NOMO-1 treated with dmso at 0.1 percent for 144 hours (cell line): ENCODE measurements around the gene CITED2.
A peak's percentile ranks its signal among the peaks of the same experiment; 100 is the strongest.
"Not testable (repeated sequence)": the region's sequence is repeated elsewhere in the genome, so short reads cannot be mapped to it uniquely, and the experiment has no call there.

Experiments used
- DNase-seq: peaks from one replicate; lab custom pipeline; 2025; ENCODE audit not compliant: unreplicated experiment; lab: John Stamatoyannopoulos, UW

CITED2 gene, protein sequence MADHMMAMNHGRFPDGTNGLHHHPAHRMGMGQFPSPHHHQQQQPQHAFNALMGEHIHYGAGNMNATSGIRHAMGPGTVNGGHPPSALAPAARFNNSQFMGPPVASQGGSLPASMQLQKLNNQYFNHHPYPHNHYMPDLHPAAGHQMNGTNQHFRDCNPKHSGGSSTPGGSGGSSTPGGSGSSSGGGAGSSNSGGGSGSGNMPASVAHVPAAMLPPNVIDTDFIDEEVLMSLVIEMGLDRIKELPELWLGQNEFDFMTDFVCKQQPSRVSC

DNA sequence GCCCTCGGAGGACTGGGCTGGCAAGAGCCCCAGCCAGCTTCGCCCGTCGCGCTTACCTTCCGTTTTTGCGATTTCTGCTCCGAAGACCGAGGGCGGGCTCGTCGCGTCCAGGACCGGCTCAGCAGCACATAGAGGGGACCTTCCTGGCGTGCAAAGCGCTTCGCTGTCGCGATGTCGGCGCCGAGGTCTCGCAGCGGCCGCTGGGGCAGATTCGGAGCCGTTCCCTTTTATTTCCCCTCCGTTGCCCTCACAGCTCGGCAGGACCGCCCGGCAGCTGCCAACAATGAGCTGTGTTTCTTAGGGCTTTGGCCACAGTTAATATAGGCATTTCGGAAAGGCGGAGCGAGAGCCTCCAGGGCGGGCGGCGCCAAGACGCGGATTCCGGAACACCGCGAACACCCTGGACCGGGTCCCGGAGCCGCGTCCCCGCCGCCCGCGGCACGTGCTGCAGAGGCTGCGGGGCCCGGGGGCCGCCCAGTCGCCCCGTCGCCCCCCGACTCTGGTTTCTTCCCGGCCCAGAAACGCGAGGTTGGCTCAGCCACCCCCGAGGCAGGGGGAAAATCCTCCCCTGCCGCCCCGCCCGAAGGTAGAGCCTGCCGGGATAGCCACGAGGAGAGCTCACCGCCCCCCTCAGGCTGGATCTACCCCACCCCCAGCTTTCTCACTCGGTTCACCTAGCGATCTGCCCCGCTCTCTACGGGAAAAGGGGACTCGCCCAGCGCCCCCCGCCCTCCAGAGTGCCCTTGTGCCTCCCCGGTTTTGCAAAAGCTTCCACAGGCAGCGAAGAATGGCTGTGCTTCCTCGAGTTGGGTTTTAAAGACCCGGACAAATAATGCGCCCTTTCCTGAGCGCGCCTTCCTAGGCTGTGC is at the start of gene CITED2:
CITED2 (minus strand) TSS at position 292 of the 869 bp plus-strand sequence. CDS start 704 bp downstream, outside the sequence.
- peak; percentile 88 for DNase-seq

DNA sequence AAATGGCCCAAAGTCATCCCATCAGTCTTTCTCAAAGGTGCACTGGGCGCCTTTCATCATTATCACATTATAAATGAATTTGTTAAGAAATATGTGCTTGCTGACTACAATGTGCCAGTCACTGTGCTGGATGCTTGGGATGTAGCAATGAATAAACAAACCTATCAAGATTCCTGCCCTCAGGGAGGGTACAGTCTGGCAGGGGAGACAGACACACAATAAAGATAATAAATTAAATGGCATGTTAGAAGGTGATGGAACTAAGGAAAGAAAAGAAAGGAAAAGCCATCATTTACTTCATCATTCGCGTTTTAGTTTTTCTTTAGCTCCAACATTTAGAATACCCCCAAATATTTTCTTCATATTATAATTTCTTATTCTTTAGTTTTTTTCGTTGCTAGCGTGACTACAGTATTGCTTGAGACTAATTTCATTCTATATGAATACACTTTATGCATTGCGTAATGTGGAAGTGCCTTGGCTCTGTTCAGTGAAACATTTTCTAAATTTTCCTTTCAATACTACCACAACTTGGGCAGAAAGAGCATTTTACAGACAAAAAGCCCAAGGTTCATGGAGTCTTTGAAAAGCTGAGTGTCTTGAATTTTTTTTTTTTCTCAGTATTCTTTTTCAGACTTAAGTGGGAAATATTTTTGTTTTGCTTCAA is 48.7 kb upstream of the CITED2 start:
- DNase-seq: no peak

DNA sequence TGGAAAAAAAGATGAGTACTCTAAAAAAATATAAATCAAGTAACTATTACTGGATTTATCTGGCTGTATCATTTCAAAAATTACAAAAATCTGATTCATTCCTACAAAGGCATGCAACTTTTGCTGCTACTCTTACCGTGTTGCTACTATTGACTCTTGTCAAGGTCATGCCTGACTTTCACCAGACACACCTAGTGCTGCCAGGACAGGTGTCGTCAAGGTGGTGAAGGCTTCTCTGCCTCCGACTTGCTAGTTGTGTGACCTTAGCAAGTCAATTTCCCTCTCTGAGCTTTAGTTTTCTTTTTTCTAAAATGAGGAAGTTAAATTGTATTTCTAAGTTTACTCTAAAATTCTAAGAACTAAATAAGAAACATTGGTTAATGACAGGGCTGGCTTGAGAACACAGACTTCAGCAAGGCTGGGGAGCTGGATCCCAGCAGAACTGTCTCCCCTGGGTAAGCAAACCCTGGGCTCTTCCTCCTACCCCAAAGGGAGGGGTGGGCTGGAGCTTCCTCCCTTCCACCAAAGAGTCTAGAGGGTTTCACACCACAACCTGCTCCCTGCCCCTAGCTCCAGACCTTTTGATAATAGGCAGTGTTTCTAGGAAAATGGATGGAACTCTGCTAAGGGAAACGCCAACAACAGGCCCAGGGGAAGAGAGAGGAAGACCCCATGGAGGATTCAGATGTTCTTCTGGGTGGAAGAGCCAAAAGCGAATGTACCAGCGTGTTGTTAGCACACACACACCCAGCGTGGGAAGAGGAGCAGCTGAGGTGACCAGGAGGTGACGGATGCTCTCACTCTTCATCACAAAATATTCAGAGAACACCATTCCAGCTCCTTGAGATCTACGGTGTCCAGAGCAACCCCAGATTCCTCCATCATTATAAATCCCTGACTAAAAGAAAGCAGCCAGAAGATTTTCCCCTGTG is 47.9 kb upstream of the CITED2 start:
- DNase-seq: no peak

DNA sequence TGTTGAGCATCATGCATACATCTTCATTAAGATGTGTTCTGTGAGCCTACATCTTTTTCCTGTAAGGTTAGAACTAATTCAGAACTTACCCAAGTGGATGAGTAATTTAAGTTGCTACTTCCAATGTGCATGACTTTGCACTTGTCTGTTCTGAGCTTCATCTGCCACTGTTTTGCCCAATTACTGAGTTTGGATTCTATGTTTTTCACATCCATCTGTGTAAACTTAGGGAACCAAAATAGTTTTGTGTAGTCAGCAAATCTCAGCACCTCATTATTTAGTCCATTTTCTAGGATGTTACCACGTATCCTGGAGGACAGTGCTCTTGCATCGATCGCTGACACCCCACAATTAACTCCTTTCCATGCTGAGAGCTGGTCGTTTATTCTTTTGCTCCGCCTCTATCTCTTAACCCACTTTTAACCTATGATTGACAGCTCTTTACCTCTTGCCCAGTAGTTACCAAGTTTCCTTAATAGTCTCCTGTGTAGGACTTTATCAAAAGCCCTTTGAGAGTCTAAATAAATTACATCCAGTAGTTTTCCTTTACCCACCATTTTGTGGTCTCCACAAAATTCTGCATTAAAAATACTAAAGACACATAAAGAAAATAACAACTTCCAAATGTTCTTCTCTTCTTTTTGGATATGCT is 44.2 kb upstream of the CITED2 start:
- DNase-seq: no peak

DNA sequence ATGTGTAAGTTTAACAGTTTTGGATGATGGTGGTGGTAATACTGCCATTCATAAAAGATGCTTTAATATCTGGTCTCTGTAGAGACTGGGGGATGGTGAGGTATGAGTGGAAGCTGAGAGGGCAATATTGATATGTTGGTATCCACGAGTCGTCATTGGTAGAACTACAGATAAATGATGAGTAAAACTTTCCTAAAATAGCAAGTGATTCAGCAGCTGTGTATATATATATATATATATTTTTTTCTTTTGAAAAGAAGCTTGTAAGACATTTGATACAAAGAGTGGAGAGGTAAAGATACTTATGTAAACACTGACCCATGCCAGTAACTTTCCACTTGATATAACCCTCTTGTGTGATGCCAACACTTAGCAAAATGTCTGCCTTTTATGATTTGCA is 41.7 kb upstream of the CITED2 start:
- no peak for DNase-seq

DNA sequence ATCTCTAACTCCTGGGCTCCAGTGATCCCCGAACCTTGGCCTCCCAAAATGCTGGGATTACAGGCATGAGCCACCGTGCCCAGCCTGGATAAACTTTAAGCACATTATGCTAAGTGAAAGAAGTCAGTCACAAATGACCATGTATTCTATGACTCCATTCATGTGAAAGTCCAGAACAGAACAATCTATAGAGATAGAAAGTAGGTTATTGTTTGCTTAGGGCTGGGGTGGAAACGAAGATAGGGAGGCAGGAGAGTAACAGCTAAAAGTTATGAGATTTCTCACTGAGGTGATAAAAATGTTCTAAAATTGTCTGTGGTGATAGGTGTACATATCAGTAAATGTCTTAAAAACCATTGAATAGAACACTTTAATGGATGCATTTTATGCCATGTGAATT is 40.9 kb upstream of the CITED2 start:
- no peak for DNase-seq

DNA sequence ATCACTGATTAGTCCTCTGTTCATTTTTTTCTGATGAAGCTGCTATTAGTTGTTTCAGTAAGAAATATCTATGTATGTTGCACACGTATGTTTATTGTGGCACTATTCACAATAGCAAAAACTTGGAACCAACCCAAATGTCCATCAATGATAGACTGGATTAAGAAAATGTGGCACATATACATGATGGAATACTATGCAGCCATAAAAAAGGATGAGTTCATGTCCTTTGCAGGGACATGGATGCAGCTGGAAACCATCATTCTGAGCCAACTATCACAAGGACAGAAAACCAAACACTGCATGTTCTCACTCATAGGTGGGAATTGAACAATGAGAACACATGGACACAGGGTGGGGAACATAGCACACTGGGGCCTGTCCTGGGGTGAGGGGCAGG is 37.7 kb upstream of the CITED2 start:
- not testable (repeated sequence) for DNase-seq

DNA sequence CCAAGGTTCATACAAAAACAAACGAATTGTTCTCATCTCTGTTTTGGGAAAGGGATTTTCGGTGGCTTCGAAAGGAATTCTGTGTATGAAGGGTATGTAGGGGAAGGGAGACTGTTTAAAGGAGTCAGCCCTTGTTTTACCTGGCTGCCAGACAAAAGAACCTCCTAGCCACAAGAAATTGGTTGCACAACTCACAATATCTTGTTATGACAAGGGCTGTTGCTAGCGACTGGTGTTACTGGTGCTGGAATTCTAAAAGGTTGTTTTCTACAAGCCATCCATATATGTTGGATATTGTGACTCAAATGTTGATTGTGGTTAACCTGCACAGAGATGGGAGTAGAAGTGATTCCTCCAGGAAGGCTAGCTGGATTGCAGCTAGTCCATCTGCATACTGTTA is 34.6 kb upstream of the CITED2 start:
- no peak for DNase-seq

DNA sequence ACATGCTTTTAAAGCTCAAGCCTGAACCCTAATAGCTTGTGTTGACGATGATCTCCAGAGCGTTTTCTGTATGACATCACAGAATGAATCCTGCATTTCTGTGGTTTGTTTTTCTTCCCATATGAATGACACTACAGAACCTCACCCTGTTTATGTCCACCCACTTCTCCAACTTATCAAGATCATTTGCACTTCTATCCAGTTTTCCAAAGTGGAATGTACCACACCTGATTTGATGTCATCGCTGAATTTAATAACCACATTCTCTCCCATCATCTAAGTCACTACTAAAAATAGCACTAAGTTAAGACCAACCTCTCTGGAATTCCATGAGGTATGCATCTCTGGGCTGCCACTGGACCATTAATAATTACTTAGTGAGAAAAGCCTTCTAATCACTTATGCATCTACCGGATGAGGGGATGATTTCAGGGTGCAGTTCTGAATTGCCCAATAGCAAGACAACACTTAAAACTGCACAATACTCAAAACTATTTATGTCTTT is 33.3 kb upstream of the CITED2 start:
- DNase-seq: no peak

DNA sequence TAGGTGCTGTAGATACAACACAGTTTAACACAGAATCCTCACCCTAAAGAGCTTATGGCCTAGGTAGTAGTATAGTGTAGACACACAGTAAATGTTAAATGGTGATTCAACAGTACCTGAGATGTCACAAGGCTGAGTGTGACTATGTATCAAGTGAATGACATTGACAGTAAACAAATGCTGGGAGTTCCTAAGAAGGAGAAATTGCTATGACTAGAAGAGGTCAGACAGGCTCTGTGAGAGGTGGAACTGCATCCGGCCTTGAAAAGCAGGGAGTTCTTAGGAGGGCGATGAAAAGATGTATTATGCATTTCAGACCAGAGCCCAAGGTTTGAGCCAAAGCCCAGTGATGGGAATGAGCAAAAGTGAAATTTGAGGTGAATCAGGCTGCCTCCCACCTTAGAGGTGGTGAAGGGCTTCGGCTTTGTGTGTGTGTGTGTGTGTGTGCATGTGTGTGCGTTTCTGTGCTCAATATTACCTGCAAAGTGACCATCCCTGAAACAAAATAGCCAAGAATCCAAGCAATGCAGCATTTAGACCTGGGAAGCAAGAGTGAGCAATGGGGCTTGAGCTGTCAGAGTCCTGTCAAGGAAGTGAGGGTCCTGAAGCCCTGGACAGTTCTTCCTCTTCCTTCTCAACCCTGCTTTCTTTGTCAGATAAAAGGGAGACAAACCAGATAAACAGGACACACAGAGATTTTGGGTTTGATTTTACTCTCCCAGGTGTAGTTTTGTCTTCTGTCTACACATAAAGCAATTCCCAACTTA is 32.3 kb upstream of the CITED2 start:
- DNase-seq: no peak

DNA sequence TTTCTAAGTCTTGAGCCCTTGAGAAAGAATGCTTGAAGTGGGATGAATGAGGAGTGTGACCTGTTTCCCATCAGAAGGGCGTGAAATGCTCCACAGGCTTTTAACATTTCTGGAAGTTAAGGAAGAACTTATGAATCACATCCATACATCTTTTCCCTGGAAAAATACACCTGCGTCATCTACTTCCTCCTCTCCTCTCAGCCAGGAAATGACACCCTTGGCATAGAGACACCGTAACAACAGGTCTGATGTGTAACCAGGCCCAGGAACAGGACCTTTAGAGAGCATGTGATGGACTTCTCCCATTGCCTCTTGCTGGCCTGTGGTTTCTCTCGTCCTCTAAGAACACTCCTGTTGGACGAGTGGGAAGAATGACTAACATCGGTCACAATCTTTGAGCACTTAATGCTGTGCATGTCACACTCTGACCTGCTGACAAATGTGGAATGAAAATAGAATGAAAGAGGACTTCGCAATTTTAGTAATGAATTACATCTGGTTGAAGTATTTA is 28.5 kb upstream of the CITED2 start:
- DNase-seq: no peak

DNA sequence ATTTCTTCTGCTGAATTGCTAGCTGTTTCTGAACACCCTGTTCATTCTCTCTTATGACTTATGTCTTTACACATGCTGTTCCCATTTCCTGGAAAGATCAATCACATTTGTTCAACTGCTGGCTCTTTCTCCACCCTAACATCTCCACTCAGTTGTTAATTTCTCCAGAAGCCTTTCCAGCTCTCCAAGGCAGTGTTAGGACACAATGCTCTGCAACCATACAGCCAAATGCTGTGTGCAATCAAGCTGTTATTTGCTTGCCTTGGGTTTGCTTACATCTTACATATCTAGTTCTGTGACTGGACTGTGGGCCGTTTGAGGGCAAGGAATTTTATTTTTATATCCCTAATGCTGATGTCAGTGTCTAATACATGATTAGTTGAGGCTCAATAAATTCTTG is 24.2 kb upstream of the CITED2 start:
- no peak for DNase-seq

DNA sequence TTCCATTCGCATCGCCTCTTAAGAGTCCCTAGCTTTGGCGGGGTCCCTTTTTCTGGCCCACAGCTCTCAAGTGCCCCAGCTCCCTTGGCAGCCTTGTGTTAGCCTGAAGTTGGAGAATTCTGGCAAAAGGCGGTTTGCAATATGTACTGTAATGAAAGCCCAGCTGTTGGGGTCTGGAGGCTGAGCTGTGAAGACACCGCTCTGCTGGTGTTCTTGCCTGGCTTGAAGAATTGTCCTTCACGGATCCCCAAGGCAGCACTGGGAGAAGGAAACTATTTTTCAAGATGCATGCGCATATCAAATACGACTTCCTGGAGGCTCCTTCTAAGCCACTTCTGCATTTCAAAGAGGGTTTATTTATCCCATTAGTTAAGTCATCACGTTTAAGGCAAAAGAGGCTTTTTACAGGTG is 21.4 kb upstream of the CITED2 start:
- no peak for DNase-seq

DNA sequence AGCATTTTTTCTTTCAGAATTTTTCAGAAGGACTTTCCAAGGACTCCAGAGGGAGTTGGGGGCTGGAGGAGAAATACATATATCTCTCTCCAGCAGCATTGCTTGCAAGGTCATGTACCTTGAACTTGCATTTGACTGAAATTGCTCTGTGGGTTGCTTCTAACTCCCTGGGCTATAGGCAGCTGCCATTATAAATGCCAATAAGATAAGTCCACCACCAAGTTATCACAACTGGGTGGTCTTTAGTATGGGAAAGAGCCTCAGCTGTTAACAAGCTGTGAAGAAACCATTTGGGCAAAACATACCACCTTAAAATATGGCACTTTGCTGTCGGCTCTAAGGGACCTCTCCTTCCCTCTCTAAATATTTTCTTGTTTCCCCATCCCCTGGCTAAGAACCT is 20.9 kb upstream of the CITED2 start:
- no peak for DNase-seq

DNA sequence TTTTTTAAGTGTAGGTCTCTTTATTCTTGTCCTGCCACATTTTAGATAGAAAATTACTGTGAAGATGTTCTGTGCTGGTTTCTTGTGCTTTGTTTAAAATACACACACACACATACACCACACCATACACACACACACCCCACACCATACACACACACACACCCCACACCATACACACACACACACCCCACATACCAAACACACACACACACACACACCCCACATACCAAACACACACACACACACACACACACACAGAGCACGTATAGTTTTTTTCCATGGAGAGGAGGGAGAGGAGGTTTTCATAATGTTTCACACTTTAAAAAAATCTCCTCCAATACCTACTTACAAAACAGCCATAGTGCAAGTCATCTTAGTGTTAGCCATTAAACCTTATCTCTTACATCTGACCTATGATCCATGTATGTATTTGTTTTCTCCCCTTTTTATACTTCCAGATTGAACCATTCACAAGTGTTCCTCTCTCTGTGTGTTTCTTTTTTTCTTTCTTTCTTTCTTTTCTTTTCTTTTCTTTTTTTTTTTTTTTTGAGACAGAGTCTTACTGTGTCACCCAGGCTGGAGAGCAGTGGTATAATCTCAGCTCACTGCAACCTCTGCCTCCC is 19.7 kb upstream of the CITED2 start:
- DNase-seq: no peak

DNA sequence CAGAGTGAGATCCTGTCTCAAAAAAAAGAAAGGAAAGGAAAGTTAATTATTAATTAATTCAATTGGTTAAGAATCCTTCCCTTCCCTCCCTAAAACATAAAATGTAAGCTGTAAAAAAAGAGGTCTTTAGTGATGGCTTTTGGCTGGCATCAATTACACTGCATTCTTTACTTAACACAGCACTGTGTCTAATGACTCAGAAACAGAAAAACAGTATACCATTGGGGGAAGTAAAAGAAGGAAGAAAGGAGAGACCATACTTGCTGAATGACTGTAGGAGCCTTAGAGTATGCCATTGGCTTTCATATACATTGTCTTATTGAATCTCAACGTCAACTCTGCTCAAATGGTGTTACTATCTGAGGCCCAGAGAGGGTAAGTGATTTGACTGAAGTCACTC is 18.3 kb upstream of the CITED2 start:
- peak; percentile 40 for DNase-seq

DNA sequence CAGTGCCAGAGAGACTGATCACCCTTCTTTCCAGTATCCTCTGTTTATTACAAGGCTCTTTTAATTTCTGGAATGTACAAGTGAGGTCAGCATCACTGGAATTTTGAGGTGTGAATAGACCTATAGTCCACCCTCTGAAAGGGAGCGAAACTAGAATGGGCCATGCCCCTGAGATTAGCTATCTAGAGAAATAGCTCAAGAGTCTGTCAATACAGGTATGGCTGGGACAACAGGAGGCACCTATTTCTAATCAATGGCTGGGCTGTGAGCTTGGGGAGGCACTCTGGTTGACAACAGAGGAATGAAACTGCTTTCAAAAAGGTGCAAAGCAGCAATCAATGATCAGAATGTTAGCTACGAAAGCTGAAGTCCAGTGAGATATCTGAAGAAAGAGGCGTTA is 17.3 kb upstream of the CITED2 start:
- no peak for DNase-seq

DNA sequence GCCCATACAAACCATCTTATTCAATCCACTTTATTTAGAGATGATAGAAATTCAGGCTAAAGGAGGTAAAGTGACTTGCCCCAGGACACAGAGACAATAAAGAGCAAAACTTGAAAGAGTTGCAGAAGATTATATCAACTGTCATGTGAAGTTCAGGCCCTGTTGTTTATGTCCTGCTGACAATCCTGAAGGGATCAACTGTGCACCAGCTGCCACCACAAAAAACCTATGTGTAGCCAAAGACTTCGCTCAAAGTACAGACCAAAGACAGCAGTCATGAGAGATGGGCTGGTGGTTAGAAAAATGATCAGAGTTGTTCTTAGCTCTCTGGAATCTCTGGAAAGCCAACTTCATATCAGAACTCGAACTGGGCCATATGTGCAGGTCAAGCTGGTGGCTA is 16.0 kb upstream of the CITED2 start:
- DNase-seq: no peak

DNA sequence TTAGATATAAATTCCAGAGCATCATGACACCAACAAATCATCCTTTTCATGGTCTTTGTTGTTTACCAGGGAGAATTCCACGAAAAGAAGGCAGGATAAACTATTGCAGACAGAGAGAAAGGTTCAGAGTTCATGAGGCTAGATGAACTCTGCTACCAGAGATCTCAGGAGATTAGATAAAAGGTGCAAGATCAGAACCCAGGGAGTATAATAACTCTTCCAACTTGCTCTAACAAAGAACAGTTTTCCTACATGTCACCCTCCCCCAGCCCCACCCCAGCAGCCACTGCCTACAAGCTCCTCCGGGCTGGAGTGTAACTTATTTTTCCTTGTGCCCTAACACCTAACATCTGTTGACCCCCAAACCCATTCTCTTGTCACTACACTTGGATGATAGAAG is 13.9 kb upstream of the CITED2 start:
- DNase-seq: no peak
